Esophagus muscularis mucosa (tissue), 4 donors: ENCODE data around the gene ATP8B1. TPM values are rescaled to one million over a fixed set of nuclear protein-coding genes. Genes with fewer than 3 reads are reported as not detected.

Experiments
- DNase-seq: peaks from one replicate; pipeline ENCODE4 v3.0.0-alpha.2; 2017; ENCODE audit errors: extremely low spot score
- H3K27ac ChIP-seq, 4 donors: fragments of 200-600 bp; sonication (generic); replicated peaks in 1 of 4; 1 replicate in 3 of 4; 2 replicates in 1 of 4; pipeline ENCODE4 v1.5.1; 2016 to 2019; ENCODE audit warnings: mild to moderate bottlenecking in 1 of 4
- H3K27me3 ChIP-seq, 4 donors: fragments of 200-600 bp; sonication (generic); one replicate each; pipeline versions ENCODE4 v1.5.1 to v1.6.0; 2016 to 2019
- H3K36me3 ChIP-seq, 4 donors: fragments of 200-600 bp; sonication (generic); one replicate each; pipeline ENCODE4 v1.5.1; 2016 to 2019
- H3K4me1 ChIP-seq, 4 donors: fragments of 200-600 bp; sonication (generic); one replicate each; pipeline ENCODE4 v1.5.1; 2016 to 2019
- H3K4me3 ChIP-seq, 4 donors: fragments of 200-600 bp; sonication (generic); 1 replicate in 2 of 4; 2 replicates in 2 of 4; pipeline ENCODE4 v1.5.1; 2016 to 2019; ENCODE audit warnings: mild to moderate bottlenecking in 4 of 4, moderate library complexity in 1 of 4
- H3K9me3 ChIP-seq, 4 donors: fragments of 200-600 bp; sonication (generic); 1 replicate in 3 of 4; 2 replicates in 1 of 4; pipeline ENCODE4 v1.5.1; 2016 to 2019
- EP300 ChIP-seq: sonication (generic); formaldehyde crosslinking; IDR thresholded peaks from one replicate; pipeline ENCODE4 v1.6.1; 2017; ENCODE audit warnings: antibody characterized with exemption
- POLR2A ChIP-seq: fragments of 450-650 bp; IDR thresholded peaks from one replicate; pipeline ENCODE4 v1.6.1; 2017; ENCODE audit warnings: antibody characterized with exemption, moderate library complexity, mild to moderate bottlenecking, low read depth
- POLR2AphosphoS5 ChIP-seq, 2 donors: sonication (generic); formaldehyde crosslinking; IDR thresholded peaks; one replicate each; pipeline ENCODE4 v1.6.1; 2017; ENCODE audit warnings: antibody characterized with exemption in 2 of 2
- WGBS: methylation state at CpG from one replicate; pipeline ENCODE4 v1.1.5; 2018; 5-methylcytosine and 5-hydroxymethylcytosine counted together
- intact Hi-C: fragments of 100-400 bp; cut with DNase I; formaldehyde crosslinking; loops from one replicate; pipeline ENCODE4 v1.15.1; 2023
- total RNA-seq, 4 donors: library from RNA; depleted of rRNA; stranded (reverse); fragments of >200 nt; gene quantifications; one replicate each; pipeline versions ENCODE4 v1.1.0 to v1.2.1, GENCODE V29; 2016
- TF ChIP-seq, protein P1 (sequence below), 3 experiments: fragments of 200-600 bp in 2 of 3; fragments of 450-650 bp in 1 of 3; sonication (generic) in 2 of 3; IDR thresholded peaks; one replicate each; pipeline ENCODE4 v1.5.1; 2017 to 2019; ENCODE audit warnings: antibody characterized with exemption in 3 of 3, mild to moderate bottlenecking in 2 of 3, moderate library complexity in 1 of 3

Gene ATP8B1
- total RNA-seq, 4 donors from 2014 or later = 18.3 to 21.9 (median 19.6) TPM

DNA sequence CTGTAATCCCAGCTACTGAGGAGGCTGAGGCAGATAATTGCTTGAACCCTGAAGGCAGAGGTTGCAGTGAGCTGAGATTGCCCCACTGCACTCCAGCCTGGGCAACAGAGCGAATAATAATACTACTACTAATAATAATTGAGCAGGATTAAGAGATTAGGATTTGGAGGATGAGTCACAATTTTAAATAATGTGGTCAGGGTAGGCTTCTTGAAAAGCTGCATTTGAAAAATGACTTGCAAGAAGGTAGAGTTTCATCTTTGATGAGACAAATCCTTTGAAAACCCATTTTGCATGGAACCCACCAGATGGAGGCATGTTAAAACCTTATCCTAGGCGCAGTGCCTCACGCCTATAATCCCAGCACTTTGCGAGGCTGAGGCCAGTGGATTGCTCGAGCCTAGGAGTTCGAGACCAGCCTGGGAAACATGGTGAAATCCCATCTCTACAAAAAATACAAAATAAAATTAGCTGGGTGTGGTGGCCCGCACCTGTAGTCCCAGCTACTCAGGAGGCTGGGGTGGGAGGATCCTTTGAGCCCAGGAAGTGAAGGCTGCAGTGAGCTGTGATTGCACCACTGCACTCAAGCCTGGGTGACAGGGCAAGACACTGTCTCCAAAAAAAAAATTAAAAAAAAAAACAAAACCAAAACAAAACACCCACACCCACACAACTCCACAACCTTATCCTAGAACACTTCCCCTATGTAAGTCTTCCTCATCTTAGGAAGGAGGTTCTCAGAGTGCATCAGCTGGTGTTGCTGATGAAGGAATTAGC is 3.3 kb upstream of the ATP8B1 start:
- no peak for DNase-seq
- intact Hi-C loops = no loop called here
- TF ChIP-seq POLR2A = no peak
- TF ChIP-seq, protein P1, sequence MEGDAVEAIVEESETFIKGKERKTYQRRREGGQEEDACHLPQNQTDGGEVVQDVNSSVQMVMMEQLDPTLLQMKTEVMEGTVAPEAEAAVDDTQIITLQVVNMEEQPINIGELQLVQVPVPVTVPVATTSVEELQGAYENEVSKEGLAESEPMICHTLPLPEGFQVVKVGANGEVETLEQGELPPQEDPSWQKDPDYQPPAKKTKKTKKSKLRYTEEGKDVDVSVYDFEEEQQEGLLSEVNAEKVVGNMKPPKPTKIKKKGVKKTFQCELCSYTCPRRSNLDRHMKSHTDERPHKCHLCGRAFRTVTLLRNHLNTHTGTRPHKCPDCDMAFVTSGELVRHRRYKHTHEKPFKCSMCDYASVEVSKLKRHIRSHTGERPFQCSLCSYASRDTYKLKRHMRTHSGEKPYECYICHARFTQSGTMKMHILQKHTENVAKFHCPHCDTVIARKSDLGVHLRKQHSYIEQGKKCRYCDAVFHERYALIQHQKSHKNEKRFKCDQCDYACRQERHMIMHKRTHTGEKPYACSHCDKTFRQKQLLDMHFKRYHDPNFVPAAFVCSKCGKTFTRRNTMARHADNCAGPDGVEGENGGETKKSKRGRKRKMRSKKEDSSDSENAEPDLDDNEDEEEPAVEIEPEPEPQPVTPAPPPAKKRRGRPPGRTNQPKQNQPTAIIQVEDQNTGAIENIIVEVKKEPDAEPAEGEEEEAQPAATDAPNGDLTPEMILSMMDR (IDR thresholded peaks at IDR 0.05) = no peak
- no peak for TF ChIP-seq EP300
- Histone ChIP-seq H3K4me1 (peaks cover 37 to 54% (median 46%) of the 10 kb centered on the region in 4 donors), H3K4me3 (no peak overlapping the region), H3K9me3 (no peaks in the 10 kb centered on the region), H3K36me3 (no peaks in the 10 kb centered on the region), H3K27me3 (no peaks in the 10 kb centered on the region), H3K27ac (peak overlapping the region; percentile 66 to 81 (median 77))
- WGBS = 67% methylated on average over 7 of the region's 7 CpGs

DNA sequence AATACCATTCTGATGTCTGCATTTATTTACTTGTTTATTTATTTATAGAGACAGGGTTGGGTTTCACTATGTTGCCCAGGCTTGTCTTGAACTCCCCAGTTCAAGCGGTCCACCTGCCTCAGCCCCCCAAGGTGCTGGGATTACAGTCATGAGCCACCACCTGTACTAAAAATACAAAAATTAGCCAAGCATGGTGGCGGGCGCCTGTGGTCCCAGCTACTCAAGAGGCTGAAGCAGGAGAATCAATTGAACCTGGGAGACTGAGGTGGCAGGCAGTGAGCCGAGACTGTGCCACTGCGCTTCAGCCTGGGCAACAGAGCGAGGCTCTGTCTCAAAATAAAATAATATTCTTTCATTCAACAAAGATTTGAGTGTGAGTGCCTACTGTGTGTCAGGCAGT is 2.0 kb upstream of the ATP8B1 start:
- Histone ChIP-seq H3K4me3 (no peak overlapping the region), H3K27me3 (no peaks in the 10 kb centered on the region), H3K27ac (peak overlapping the region; percentile 41 to 91 (median 84)), H3K36me3 (no peaks in the 10 kb centered on the region), H3K9me3 (no peaks in the 10 kb centered on the region), H3K4me1 (peaks cover 37 to 67% (median 54%) of the 10 kb centered on the region in 4 donors)
- TF ChIP-seq POLR2A (no peak), POLR2AphosphoS5 (IDR thresholded peaks at IDR 0.05) (no peak), EP300 (no peak)
- TF ChIP-seq, protein P1 (IDR thresholded peaks at IDR 0.05) = no peak
- intact Hi-C loops = no loop called here
- DNase-seq = no peak
- 94% methylated on average over 6 of the region's 6 CpGs for WGBS

DNA sequence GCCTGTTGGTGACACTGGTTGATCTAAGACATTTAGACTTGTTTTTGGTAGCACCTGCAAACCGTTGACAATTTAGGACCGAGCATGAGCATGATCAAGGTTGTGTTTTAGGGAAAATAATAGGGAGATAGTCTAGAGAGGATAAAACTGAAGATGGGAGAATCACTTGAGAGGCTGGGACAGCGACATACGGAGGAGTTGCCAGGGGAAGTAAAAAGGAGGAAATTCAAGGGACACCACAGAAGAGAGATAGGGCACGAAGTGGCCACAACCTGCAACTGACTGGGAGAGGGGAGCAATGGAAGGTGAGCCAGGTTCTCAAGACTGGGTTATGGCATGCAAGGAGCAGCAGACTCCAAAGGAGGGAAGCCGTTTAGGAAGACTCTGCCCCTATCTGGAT is 1.4 kb upstream of the ATP8B1 start:
- H3K9me3 ChIP-seq = no peaks in the 10 kb centered on the region
- H3K27me3 ChIP-seq = no peaks in the 10 kb centered on the region
- WGBS = 75% methylated on average over 6 of the region's 6 CpGs
- H3K4me3 ChIP-seq = no peak overlapping the region
- no peak for DNase-seq
- TF ChIP-seq, protein P1 (IDR thresholded peaks at IDR 0.05) = no peak
- TF ChIP-seq POLR2A (no peak), POLR2AphosphoS5 (IDR thresholded peaks at IDR 0.05) (no peak), EP300 (no peak)
- intact Hi-C loops = no loop called here
- peaks cover 36 to 70% (median 54%) of the 10 kb centered on the region in 4 donors for H3K4me1 ChIP-seq
- H3K27ac ChIP-seq = peak overlapping the region; percentile 90 to 93 (median 92)
- no peaks in the 10 kb centered on the region for H3K36me3 ChIP-seq

DNA sequence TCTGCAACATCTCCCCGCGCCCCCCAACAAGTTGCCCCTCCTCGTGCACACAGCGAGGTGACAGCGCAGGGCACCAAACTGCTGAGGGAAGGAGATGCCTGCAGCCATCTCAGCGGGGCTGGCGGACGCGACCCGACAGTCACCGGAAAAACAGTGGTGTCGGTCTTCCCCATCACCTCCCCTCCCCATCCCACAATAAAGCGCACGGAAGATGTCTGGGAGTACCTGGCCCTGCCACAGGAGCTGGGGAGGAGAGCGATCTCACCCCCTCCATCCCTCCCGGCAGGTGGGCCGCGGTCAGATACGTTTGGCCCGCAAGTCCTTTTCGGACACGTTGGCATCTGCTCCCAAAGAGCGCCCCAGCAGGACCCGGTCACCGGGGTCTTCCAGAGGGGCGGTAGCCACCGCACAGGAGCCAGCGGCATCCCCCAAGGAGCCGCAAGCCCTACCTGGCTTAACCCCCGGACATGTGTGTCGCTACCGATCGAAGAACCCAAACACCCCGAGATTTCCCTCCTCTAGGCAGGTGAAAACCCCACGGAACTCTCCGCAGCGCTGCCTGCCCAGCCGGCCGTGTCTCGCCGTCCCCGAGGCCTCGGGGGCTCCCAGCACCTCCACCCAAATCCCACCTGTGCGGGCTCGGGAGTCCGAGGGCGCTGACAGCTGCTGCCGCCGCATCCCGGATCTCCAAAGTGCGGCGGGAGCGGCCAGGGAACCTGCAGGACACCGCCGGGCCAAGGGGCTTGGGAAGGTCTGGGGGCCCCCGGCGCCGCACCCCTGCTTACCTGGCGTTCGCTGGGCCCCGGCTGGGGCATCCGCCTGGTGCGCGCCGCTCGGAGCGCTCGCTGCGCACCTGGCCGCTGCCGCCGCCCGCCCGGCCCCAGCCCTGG is 657 bp downstream of the ATP8B1 start:
- Histone ChIP-seq H3K9me3 (no peaks in the 10 kb centered on the region), H3K4me1 (peaks cover 19 to 68% (median 56%) of the 10 kb centered on the region in 4 donors), H3K4me3 (peak overlapping the region; percentile 68 to 85 (median 82)), H3K27me3 (no peaks in the 10 kb centered on the region), H3K27ac (peak overlapping the region; percentile 90 to 93 (median 92)), H3K36me3 (no peaks in the 10 kb centered on the region)
- intact Hi-C loops = no loop called here
- DNase-seq = no peak
- WGBS = 0% methylated on average over 16 of the region's 74 CpGs
- TF ChIP-seq, protein P1 (IDR thresholded peaks at IDR 0.05) = no peak
- no peak for TF ChIP-seq EP300
- TF ChIP-seq POLR2AphosphoS5 (IDR thresholded peaks at IDR 0.05) = no peak
- no peak for TF ChIP-seq POLR2A
